ENCODE results near the gene AUTS2. TPM values are rescaled to one million over a fixed set of nuclear protein-coding genes. Genes with fewer than 3 reads are reported as not detected.

The AUTS2 gene
- total and polyA plus RNA-seq, 10 of the 15 experiments (the other 5 are each of a cell fraction or from before 2014, with no cell fraction given) = 6.4 to 55.6 (median 21.6) TPM

DNA sequence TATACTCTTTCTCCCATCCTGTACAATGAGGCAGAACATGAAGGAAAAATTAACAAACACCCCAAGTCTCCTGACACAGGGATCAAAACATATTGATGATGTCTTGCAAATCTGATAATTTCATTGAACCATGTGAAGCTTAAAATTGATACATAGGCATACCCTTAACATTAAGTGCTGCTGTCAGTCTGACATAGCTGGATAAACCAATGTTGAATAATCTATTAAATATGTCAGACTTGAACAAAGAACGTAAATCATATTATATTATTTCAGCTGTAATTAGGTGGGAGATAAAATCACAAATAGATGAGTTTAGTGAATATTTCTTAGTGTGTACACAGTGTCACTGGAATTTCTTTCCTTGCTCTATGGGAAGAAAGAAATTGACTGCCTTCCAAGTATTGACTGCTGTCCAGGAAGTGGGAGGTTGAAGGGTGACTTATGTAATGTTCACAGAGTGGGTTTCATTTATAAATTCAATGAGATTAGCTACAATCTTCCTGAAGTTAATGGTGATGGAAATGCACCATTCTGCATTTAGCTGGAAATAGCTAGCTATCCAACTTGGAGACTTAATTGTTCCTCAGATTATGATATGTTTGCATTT, 170.8 kb downstream of the AUTS2 start:
- peaks cover 2% of the 10 kb centered on the region for H3K79me2 ChIP-seq (ENCODE audit: control insufficient read depth, insufficient read depth, low read length)
- H2AFZ ChIP-seq (ENCODE audit: control insufficient read depth, low read depth, low read length) = no peak overlapping the region
- ChIA-PET RAD21 (ENCODE audit: unreplicated experiment) (interaction anchor here (0.8 to 1.7 kb wide), 8 partner anchors 10 to 95 kb away, joined by 3 to 8 read pairs (median 3); no protein-coding TSS in a partner anchor), CTCF (interaction anchor here (1.0 to 2.2 kb wide), 4 partner anchors 11 to 137 kb away, joined by 3 to 6 read pairs (median 4); no protein-coding TSS in a partner anchor), POLR2A (interaction anchor here (0.8 to 1.3 kb wide), 2 partner anchors 10 to 12 kb away, joined by 3 read pairs; no protein-coding TSS in a partner anchor), SMC1A (ENCODE audit: uncharacterized antibody, unreplicated experiment) (interaction anchor here (0.8 to 9.9 kb wide), 18 partner anchors 8 to 83 kb away, joined by 3 to 59 read pairs (median 5); no protein-coding TSS in a partner anchor)
- no peak overlapping the region for H3K4me2 ChIP-seq (ENCODE audit: control insufficient read depth, insufficient read depth)
- H3K9ac ChIP-seq (ENCODE audit: control insufficient read depth, insufficient read depth, low read length) = no peak overlapping the region
- intact Hi-C loops (cut with micrococcal nuclease; ENCODE audit: unreplicated experiment) = no loop called here
- no peak overlapping the region for H3K4me3 ChIP-seq
- BruUV-seq (replicated peaks) = no TSS peak
- WGBS (ENCODE audit: insufficient coverage, insufficient replicate concordance, low lambda C conversion rate, missing lambda C conversion rate) = 44% methylated on average over 1 of the region's 1 CpG
- in situ Hi-C loops (cut with MboI) = no loop called here
- H3K36me3 ChIP-seq (ENCODE audit: control insufficient read depth in 2 of 2, insufficient read depth in 2 of 2, low read length in 1 of 2) = no peaks in the 10 kb centered on the region
- no peaks in the 10 kb centered on the region; the same call in 2 of the 3 replicates for H3K9me3 ChIP-seq (replicated peaks; ENCODE audit: control insufficient read depth, insufficient read depth, low read length)
- ATAC-seq (no peak), FAIRE-seq (no peak), DNase-seq (ENCODE audit: low read depth, low spot score) (no peak)
- no peaks in the 10 kb centered on the region for H3K27me3 ChIP-seq (replicated peaks in 1 of 2; ENCODE audit: control insufficient read depth in 2 of 2, insufficient read depth in 2 of 2, low read length in 1 of 2)
- peaks cover 16% of the 10 kb centered on the region for H3K4me1 ChIP-seq (ENCODE audit: control insufficient read depth, insufficient read depth, low read length)
- TF ChIP-seq SMARCA5 (IDR thresholded peaks at IDR 0.05) (no peak), NR2C2 (IDR thresholded peaks at IDR 0.05; ENCODE audit: borderline replicate concordance, control insufficient read depth, insufficient read length, low read depth) (no peak), ESRRA (IDR thresholded peaks at IDR 0.05; ENCODE audit: low read length) (no peak), WRNIP1 (IDR thresholded peaks at IDR 0.05; ENCODE audit: borderline replicate concordance, low read depth, low read length) (no peak), ZZZ3 (IDR thresholded peaks at IDR 0.05; ENCODE audit: control insufficient read depth, insufficient read length, low read depth) (no peak), BCLAF1 (IDR thresholded peaks at IDR 0.05) (no peak), NFYB (IDR thresholded peaks at IDR 0.05; ENCODE audit: insufficient read depth, low read depth, low read length) (no peak)
- H3K27ac ChIP-seq (ENCODE audit: control insufficient read depth, insufficient read depth) = no peak overlapping the region
- H4K20me1 ChIP-seq (ENCODE audit: control insufficient read depth, insufficient read depth) = no peaks in the 10 kb centered on the region

All from GM12878 (cell line).